Activated T-helper 2 cell treated with anti-CD3 and anti-CD28 coated beads, Interferon-gamma antibody, Interleukin-2, Interleukin-4, amounts not matched to agents 10 μg/mL and 5 μg/mL and 100 μg/mL, durations not matched to agents 14 hours and 24 hours and 36 hours (primary cell): ENCODE data around the gene HOXB13. TPM values are rescaled to one million over a fixed set of nuclear protein-coding genes. Genes with fewer than 3 reads are reported as not detected.
A peak's percentile ranks its signal among the peaks of the same experiment; 100 is the strongest.

ENCODE experiments used
- DNase-seq: peaks from one replicate; pipeline ENCODE4 v3.0.0; 2021; ENCODE audit warnings: low spot score
- H3K27ac Mint-ChIP-seq: one replicate; pipeline ENCODE4 v1.8.0; 2021; ENCODE audit warnings: mixed read lengths
- H3K27me3 Mint-ChIP-seq: one replicate; pipeline ENCODE4 v1.8.0; 2021; ENCODE audit warnings: low read depth, mixed read lengths
- H3K36me3 Mint-ChIP-seq: one replicate; pipeline ENCODE4 v1.8.0; 2021; ENCODE audit warnings: low read depth, mixed read lengths
- H3K4me1 Mint-ChIP-seq: one replicate; pipeline ENCODE4 v1.8.0; 2021; ENCODE audit warnings: low read depth, mixed read lengths
- H3K4me3 Mint-ChIP-seq: one replicate; pipeline ENCODE4 v1.8.0; 2021; ENCODE audit warnings: low read depth, mild to moderate bottlenecking, moderate library complexity, mixed read lengths
- H3K9me3 Mint-ChIP-seq: one replicate; pipeline ENCODE4 v1.8.0; 2021; ENCODE audit warnings: mixed read lengths
- intact Hi-C: fragments of 100-400 bp; cut with micrococcal nuclease; formaldehyde crosslinking; loops from one replicate; pipeline ENCODE4 v1.15.1; 2023
- total RNA-seq: library from RNA; stranded (reverse); gene quantifications from 2 replicates; pipeline ENCODE4 v1.2.3, GENCODE V29; 2022

The HOXB13 gene
- total RNA-seq, 1 donor from 2014 or later = not detected

GRCh38 chr17:48701864-48702532 is 26.6 kb downstream of the HOXB13 start:
- DNase-seq = no peak
- intact Hi-C loops = no loop called here
- Mint-ChIP-seq H3K9me3 (no peaks in the 10 kb centered on the region), H3K27ac (no peak overlapping the region), H3K4me3 (no peak overlapping the region), H3K27me3 (peaks cover 54% of the 10 kb centered on the region), H3K36me3 (no peaks in the 10 kb centered on the region), H3K4me1 (no peaks in the 10 kb centered on the region)

GRCh38 chr17:48693178-48693577 is 35.4 kb downstream of the HOXB13 start:
- H3K27ac Mint-ChIP-seq = no peak overlapping the region
- intact Hi-C loops = no loop called here

GRCh38 chr17:48692049-48692448 is 36.5 kb downstream of the HOXB13 start:
- Mint-ChIP-seq H3K36me3 (no peaks in the 10 kb centered on the region), H3K27ac (no peak overlapping the region), H3K9me3 (no peaks in the 10 kb centered on the region), H3K27me3 (peaks cover 33% of the 10 kb centered on the region), H3K4me1 (no peaks in the 10 kb centered on the region), H3K4me3 (no peak overlapping the region)
- no peak for DNase-seq
- intact Hi-C loops = no loop called here

More at GRCh38 chr17:48693178-48693577, 35.4 kb downstream of the HOXB13 start:
- DNase-seq = no peak
- Mint-ChIP-seq H3K4me3 (no peak overlapping the region), H3K4me1 (no peaks in the 10 kb centered on the region), H3K36me3 (no peaks in the 10 kb centered on the region), H3K27me3 (peaks cover 39% of the 10 kb centered on the region), H3K9me3 (no peaks in the 10 kb centered on the region)

GRCh38 chr17:48690655-48691054 is 37.9 kb downstream of the HOXB13 start:
- H3K27ac Mint-ChIP-seq = no peak overlapping the region
- no peak overlapping the region for H3K4me3 Mint-ChIP-seq
- no peak for DNase-seq
- H3K9me3 Mint-ChIP-seq = no peaks in the 10 kb centered on the region
- H3K4me1 Mint-ChIP-seq = no peaks in the 10 kb centered on the region
- intact Hi-C loops = no loop called here
- H3K36me3 Mint-ChIP-seq = no peaks in the 10 kb centered on the region
- peaks cover 27% of the 10 kb centered on the region for H3K27me3 Mint-ChIP-seq

- H3K27ac Mint-ChIP-seq = no peak overlapping the region
- H3K4me3 Mint-ChIP-seq = no peak overlapping the region
- H3K27me3 Mint-ChIP-seq = peaks cover 38% of the 10 kb centered on the region
- no peaks in the 10 kb centered on the region for H3K36me3 Mint-ChIP-seq
- DNase-seq = no peak
- intact Hi-C loops = no loop called here
- H3K4me1 Mint-ChIP-seq = peaks cover 5% of the 10 kb centered on the region
- no peaks in the 10 kb centered on the region for H3K9me3 Mint-ChIP-seq
Observed at GRCh38 chr17:48681609-48682008, 46.9 kb downstream of the HOXB13 start.

GRCh38 chr17:48679385-48680096 is 49.0 kb downstream of the HOXB13 start:
- H3K4me3 Mint-ChIP-seq = no peak overlapping the region
- H3K27ac Mint-ChIP-seq = no peak overlapping the region
- intact Hi-C loops = loop anchor here (5.0 kb wide), 1 partner anchor 198 kb away; no protein-coding TSS in a partner anchor
- peaks cover 5% of the 10 kb centered on the region for H3K4me1 Mint-ChIP-seq
- H3K27me3 Mint-ChIP-seq = peaks cover 44% of the 10 kb centered on the region
- no peaks in the 10 kb centered on the region for H3K9me3 Mint-ChIP-seq
- no peak for DNase-seq
- H3K36me3 Mint-ChIP-seq = no peaks in the 10 kb centered on the region

GRCh38 chr17:48678141-48678971 is 50.2 kb downstream of the HOXB13 start:
- DNase-seq = peak; percentile 54
- H3K4me3 Mint-ChIP-seq = no peak overlapping the region
- H3K9me3 Mint-ChIP-seq = no peaks in the 10 kb centered on the region
- no peak overlapping the region for H3K27ac Mint-ChIP-seq
- H3K36me3 Mint-ChIP-seq = no peaks in the 10 kb centered on the region
- H3K4me1 Mint-ChIP-seq = peaks cover 5% of the 10 kb centered on the region
- H3K27me3 Mint-ChIP-seq = peaks cover 42% of the 10 kb centered on the region
- intact Hi-C loops = loop anchor here (5.0 kb wide), 1 partner anchor 199 kb away; no protein-coding TSS in a partner anchor

- no peaks in the 10 kb centered on the region for H3K9me3 Mint-ChIP-seq
Observed at GRCh38 chr17:48676963-48677558, 51.5 kb downstream of the HOXB13 start.

More at GRCh38 chr17:48676963-48677558, 51.5 kb downstream of the HOXB13 start:
- H3K36me3 Mint-ChIP-seq = no peaks in the 10 kb centered on the region
- H3K27ac Mint-ChIP-seq = no peak overlapping the region
- intact Hi-C loops = loop anchor here (2.0 to 5.0 kb wide), 2 partner anchors 200 to 356 kb away; no protein-coding TSS in a partner anchor
- no peak overlapping the region for H3K4me3 Mint-ChIP-seq
- H3K27me3 Mint-ChIP-seq = peaks cover 49% of the 10 kb centered on the region
- DNase-seq = no peak
- H3K4me1 Mint-ChIP-seq = peaks cover 5% of the 10 kb centered on the region

Other genes with a start within 250 kb of the HOXB13 start
- gene HOXB1, start 197.7 kb downstream of the HOXB13 start, total RNA-seq = not detected in 2 replicates
- gene HOXB2, start 183.6 kb downstream of the HOXB13 start, total RNA-seq = 22.2 and 23.9 TPM in 2 replicates
- gene HOXB4, start 150.4 kb downstream of the HOXB13 start, total RNA-seq = 3.0 and 3.3 TPM in 2 replicates
- 3.8 and 4.6 TPM in 2 replicates for gene HOXB3, start 138.5 kb downstream of the HOXB13 start, total RNA-seq
- not detected in 2 replicates for gene HOXB5, start 135.0 kb downstream of the HOXB13 start, total RNA-seq
- 0.52 and 0.62 TPM in 2 replicates for gene HOXB6, start 123.8 kb downstream of the HOXB13 start, total RNA-seq
- gene HOXB7, start 117.7 kb downstream of the HOXB13 start, total RNA-seq = 0.39 and 0.64 TPM in 2 replicates
- gene HOXB8, start 113.5 kb downstream of the HOXB13 start, total RNA-seq = not detected in 2 replicates
- gene HOXB9, start 102.4 kb downstream of the HOXB13 start, total RNA-seq = 0.16 TPM in 2 replicates
- not detected in 2 replicates for gene PRAC1, start 6.2 kb downstream of the HOXB13 start, total RNA-seq
- not detected in 2 replicates for gene PRAC2, start 5.6 kb downstream of the HOXB13 start, total RNA-seq
- 0.07 TPM in 1 of 2 replicates, not detected in the other for gene TTLL6, start 88.5 kb upstream of the HOXB13 start, total RNA-seq
- gene CALCOCO2, start 102.3 kb upstream of the HOXB13 start, total RNA-seq = 51.7 and 53.7 TPM in 2 replicates
- 153 and 156 TPM in 2 replicates for gene ATP5MC1, start 164.0 kb upstream of the HOXB13 start, total RNA-seq
- 81.3 and 85.2 TPM in 2 replicates for gene UBE2Z, start 179.7 kb upstream of the HOXB13 start, total RNA-seq
- gene SNF8, start 216.1 kb upstream of the HOXB13 start, total RNA-seq = 145 and 152 TPM in 2 replicates
- not detected in 2 replicates for gene GIP, start 239.8 kb upstream of the HOXB13 start, total RNA-seq